Endometrial microvascular endothelial cells (primary cell): ENCODE results near the gene IL19. TPM values are rescaled to one million over a fixed set of nuclear protein-coding genes. Genes with fewer than 3 reads are reported as not detected.

ENCODE experiments used
- in situ Hi-C: cut with HindIII; loops from 2 replicates; pipeline ENCODE4 v1.10.0; 2017; ENCODE audit warnings: low sequenced_read_pairs, low pct_unique_long_range_greater_than_20kb; ENCODE audit errors: inconsistent ontology term
- total RNA-seq: library from RNA; depleted of rRNA; stranded (reverse); fragments of >200 nt; gene quantifications from one replicate; pipeline ENCODE4 v1.2.3, GENCODE V29; 2015; ENCODE audit errors: inconsistent ontology term

IL19 gene
- total RNA-seq, 1 donor from 2014 or later = not detected

DNA sequence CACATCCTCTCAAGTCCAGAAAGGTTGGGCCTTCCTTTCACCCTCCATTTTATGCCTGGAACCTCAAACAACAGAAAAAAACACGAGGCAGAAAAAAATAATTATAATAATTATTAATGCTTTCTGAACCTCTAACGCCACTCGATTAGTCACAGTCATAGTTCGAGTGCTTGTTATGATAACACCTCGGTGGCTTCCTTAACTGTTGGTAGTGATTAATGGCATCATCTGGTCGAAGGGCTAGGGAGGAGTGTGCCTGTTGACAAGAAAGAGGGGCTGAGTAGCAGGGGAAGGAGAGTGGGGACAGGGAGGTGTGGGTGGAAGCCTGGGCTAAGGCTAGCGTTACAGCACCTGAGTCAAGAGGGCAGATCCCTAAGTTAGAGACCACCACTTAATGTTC is 23.0 kb downstream of the IL19 start:
- in situ Hi-C loops = no loop called here

GRCh38 chr1:206794294-206794908 is 23.8 kb downstream of the IL19 start:
- in situ Hi-C loops = no loop called here

DNA sequence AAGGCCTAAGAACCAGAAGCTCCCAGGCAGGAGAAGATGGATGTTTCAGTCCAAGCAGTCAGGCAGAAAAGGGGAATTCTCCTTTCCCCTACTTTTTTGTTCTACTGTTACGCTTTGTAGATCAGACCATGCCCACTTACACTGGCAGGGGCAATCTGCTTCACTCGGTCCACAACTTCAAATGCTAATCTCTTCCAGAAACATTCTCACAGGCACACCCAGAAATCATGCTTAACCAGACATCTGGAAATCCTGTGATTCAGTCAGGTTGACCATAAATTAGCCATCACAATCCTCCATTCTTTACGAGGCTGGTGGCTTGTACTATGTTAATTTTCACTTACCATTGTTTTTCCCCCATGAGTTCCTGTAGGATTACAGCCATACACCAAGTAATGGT is 25.5 kb downstream of the IL19 start:
- in situ Hi-C loops = no loop called here

DNA sequence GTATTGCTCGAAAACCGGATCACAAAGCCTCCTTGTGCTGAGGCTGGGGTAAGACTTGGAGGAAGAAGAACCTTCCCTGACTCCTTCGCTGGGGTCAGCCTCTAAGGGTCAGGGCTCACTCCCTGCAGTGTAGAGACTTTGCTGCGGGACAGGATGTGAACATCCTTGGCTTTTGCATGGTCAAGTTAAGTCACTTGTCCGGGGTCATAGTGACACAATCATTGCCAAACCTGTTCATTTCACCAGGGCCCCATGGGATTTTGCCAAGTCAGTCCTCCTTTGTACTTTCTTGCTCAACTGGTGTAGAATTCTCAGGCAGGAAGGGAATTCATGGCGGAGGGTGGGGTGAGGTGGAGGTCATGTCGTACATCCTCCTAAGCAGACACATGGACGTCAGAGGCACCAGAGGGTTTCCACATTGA is 26.4 kb downstream of the IL19 start:
- in situ Hi-C loops = no loop called here

- in situ Hi-C loops = no loop called here
These were observed 27.2 kb downstream of the IL19 start for GRCh38 chr1:206797534-206798383.

- in situ Hi-C loops = no loop called here
These were observed 27.9 kb downstream of the IL19 start for GRCh38 chr1:206798384-206798996.

GRCh38 chr1:206799311-206799710 is 28.7 kb downstream of the IL19 start:
- in situ Hi-C loops = no loop called here

GRCh38 chr1:206800411-206800810 is 29.8 kb downstream of the IL19 start:
- in situ Hi-C loops = no loop called here

GRCh38 chr1:206800891-206801290 is 30.3 kb downstream of the IL19 start:
- in situ Hi-C loops = no loop called here

- in situ Hi-C loops = no loop called here
These were observed 30.9 kb downstream of the IL19 start for GRCh38 chr1:206801467-206801866.

- in situ Hi-C loops = no loop called here
These were observed 31.8 kb downstream of the IL19 start for GRCh38 chr1:206802401-206802800.

DNA sequence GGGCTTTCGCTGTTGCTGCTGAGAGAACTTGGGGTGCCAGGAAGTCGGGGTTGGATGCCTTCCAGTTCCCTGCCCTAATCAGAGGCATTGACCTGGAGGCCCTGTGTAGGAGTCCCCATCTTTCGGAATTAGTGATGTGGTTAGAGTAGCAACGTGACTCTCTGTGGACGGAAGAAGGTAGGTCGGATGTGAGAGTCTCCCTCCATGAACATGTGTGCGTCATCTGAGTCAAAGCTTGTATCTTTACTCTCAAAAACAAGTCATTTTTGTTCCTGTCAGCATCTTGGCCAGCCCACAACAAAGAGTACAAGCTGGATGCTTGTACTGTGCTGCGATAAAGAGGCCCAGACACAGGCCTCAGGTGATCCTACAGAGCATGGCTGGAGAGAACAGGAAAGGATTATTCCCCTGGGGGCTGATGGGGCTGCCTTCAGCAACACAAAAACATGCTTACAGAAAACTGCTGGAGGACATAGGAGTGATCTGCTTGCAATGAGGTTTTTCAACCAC is 32.7 kb downstream of the IL19 start:
- in situ Hi-C loops = no loop called here

DNA sequence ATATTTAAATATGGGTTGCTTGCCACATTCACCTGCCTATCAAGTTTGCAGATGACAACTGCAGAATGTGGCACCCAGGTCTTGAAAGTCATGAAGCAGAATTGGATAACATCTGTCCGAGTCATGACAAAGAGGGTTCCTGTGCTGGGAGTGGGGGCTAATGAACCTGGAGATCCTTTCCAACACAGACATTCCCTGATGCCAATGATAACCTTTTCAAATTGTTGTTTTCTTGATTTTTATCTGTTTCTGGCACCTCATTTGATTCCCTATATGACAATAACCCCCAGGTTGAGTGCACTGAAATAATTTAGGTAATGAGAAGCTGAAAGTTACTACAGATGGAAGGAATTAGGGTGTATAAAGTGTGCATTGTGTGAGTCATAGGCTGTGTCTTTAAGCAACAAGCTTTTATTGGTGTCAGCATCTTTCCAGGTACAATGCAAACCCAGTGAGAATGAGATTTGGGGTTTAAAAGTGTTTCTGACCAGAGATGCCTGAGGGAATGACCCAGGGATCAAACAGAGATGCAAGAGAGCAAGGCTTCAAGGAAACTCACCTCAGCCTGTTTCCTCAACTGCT is 33.7 kb downstream of the IL19 start:
- in situ Hi-C loops = no loop called here

DNA sequence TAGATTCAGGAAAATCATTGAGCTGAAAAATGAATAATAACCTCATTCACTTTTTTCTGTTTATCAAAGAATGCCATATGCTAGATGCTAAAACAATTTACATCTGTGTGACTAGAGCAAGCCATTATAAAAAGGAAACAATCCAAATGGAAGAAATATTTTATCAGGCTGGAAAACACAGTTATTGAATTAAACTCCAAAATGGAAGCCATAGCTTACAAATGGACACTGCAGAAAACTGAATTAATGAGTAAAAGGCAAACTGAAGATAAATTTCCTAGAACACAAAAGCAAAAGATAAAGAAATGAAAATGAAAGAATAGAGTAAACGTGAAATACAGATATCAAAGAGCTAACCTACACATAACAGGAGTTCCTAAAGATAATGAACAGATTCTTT is 34.8 kb downstream of the IL19 start:
- in situ Hi-C loops = no loop called here

DNA sequence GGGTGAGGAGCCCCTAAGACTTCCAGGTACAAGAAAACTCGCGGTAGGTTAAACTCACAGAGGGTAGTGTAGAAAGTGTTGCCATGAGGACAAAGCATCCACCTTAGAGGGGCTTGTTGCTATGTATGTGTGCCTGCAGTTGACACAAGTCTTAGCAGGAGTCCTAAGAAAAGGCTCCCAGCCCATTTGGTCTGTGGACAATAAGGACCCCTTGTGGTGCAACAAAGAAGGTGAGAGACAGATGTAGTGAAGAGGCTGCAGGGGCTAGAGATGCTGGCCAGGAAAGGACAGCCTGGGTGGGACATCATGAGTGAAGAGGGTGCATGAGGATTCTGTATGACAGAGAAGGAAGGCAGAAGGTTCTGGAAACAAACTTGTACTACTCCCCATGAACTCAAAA is 38.0 kb downstream of the IL19 start:
- in situ Hi-C loops = no loop called here

DNA sequence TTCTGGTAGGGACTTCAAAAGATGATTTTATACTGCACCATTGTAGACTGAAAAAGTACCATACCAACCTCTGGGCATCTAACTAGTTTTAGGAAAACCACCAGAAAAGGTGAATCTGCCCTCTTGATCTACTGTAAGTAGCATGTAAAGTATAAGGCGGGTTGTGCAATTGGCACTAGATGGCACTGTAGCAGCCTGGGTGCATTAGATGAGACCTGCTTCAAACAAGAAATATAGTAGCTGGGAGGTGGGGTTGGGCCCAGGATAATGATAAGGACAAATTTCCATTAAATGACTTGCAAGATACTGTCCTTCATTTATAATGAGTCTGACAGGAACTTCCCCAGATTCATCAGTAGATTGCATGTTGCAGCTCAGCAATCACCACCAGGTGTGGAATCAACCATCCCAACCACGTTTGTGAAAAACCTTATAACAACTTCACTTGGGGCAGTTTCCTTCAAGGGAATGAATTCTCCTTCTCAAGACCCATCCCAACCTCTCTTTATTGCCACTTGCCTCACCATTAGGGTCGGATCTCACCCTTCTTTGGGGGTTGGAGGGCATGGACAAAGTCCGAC is 39.0 kb downstream of the IL19 start:
- in situ Hi-C loops = no loop called here

DNA sequence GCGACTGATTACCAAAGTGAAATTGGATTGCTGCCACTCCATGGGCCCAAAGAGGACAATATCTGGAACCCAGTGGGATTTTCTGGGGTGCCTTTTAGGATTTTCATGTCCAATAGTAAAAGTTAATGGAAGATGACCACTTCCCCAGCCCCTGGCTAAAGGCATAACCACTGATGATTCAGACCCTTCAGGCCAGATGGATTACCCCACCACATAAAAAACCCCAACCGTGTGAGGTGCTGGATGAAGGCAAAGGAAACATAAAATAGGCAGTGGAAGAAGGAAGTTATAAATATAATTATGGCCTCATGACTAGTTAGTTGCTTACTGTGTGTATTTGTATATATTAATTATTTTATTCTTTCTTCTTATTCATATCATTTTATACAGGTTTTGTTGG is 41.9 kb downstream of the IL19 start:
- in situ Hi-C loops = no loop called here

GRCh38 chr1:206814716-206815341 is 44.3 kb downstream of the IL19 start:
- in situ Hi-C loops = no loop called here
